GM12891 (cell line): ENCODE data around the gene C7.

Experiments used
- PAX5 ChIP-seq: IDR thresholded peaks from 2 replicates; pipeline ENCODE4 v1.6.1; 2011; ENCODE audit warnings: low read length, moderate library complexity, mild to moderate bottlenecking; ENCODE audit not compliant: insufficient read depth, severe bottlenecking
- POLR2A ChIP-seq: IDR thresholded peaks from 2 replicates; pipeline ENCODE4 v1.6.1; 2011; ENCODE audit warnings: low read depth, low read length, control low read depth
- POLR2AphosphoS5 ChIP-seq: IDR thresholded peaks from 2 replicates; pipeline ENCODE4 v1.6.1; 2011; ENCODE audit warnings: low read depth, low read length, control low read depth
- SPI1 ChIP-seq: IDR thresholded peaks from 2 replicates; pipeline ENCODE4 v1.6.1; 2011; ENCODE audit warnings: low read depth, low read length, control low read depth
- TAF1 ChIP-seq: IDR thresholded peaks from 2 replicates; pipeline ENCODE4 v1.6.1; 2011; ENCODE audit warnings: low read depth, low read length, control low read depth

DNA sequence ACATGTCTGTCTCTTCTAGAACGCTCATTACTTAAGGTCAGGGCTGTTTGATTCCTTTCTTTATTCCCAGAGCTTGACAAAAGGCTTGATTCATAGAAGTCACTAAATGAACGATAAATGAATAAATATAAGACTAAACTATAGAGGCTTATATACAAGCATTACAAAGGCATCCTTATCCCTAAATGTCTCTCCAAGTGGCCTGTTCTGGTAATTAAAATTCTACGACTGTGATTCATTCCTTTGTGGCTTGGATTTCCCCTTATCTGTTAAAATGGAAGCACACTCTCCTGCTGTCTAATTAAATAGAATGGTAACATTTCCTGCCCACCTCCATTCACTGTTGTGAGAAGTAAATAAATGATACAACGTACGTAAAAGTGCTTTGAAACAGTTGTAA is 49.5 kb downstream of the C7 start:
- TF ChIP-seq POLR2A (no peak), TAF1 (no peak), SPI1 (no peak), POLR2AphosphoS5 (no peak), PAX5 (no peak)
